HEK293 (cell line): Measurements from ENCODE around the gene UBE2M.

Experiments used
- CTCF ChIA-PET: fragments of 350-600 bp; formaldehyde crosslinking; extraction: SDS; loops from one replicate; lab custom pipeline; 2021; ENCODE audit warnings: antibody characterized with exemption; lab: Yijun Ruan, JAX
- POLR2A ChIA-PET: fragments of 300-600 bp; formaldehyde crosslinking; extraction: SDS; loops from one replicate; lab custom pipeline; 2020; ENCODE audit warnings: antibody characterized with exemption, inconsistent platforms; lab: Yijun Ruan, JAX
- H3K27ac ChIP-seq: fragments of 200-500 bp; sonication (Bioruptor generic); 2 replicates; pipeline ENCODE4 v1.5.1; 2014; ENCODE audit warnings: low read depth, low read length, control low read depth, inconsistent platforms; ENCODE audit errors: extremely low read depth
- H3K36me3 ChIP-seq, 2 experiments: fragments of 200-500 bp in 1 of 2; sonication (Bioruptor generic) in 1 of 2; 1 replicate in 1 of 2; 2 replicates in 1 of 2; pipeline ENCODE4 v1.5.1; 2014 to 2017; ENCODE audit warnings: inconsistent platforms in 2 of 2, low read length in 2 of 2; ENCODE audit not compliant: control insufficient read depth in 2 of 2, insufficient read depth in 1 of 2
- H3K4me1 ChIP-seq: fragments of 200-500 bp; sonication (Bioruptor generic); 2 replicates; pipeline ENCODE4 v1.5.1; 2014; ENCODE audit warnings: mild to moderate bottlenecking, low read length, inconsistent platforms; ENCODE audit not compliant: control insufficient read depth, insufficient read depth
- H3K4me3 ChIP-seq: 2 replicates; pipeline ENCODE4 v1.5.1; 2011; ENCODE audit warnings: low read depth, mild to moderate bottlenecking, control low read depth, low read length, moderate library complexity
- H3K9me3 ChIP-seq: fragments of 200-500 bp; sonication (Bioruptor generic); 2 replicates; pipeline ENCODE4 v1.5.1; 2014; ENCODE audit warnings: low read depth, low read length, inconsistent platforms; ENCODE audit not compliant: control insufficient read depth, insufficient read depth
- BCL11A ChIP-seq: fragments of 450-650 bp; formaldehyde crosslinking; IDR thresholded peaks from 2 replicates; pipeline ENCODE4 v1.5.1; 2016; ENCODE audit warnings: low read depth, missing biosample characterization, missing genetic modification characterization
- KLF1 ChIP-seq: fragments of 450-650 bp; formaldehyde crosslinking; IDR thresholded peaks from 2 replicates; pipeline ENCODE4 v1.5.1; 2016; ENCODE audit warnings: missing biosample characterization, missing genetic modification characterization
- SETDB1 ChIP-seq: IDR thresholded peaks from one replicate; pipeline ENCODE4 v1.6.1; 2017; ENCODE audit warnings: mild to moderate bottlenecking, low read length, moderate library complexity, mixed read lengths; ENCODE audit not compliant: insufficient read length
- ZBTB49 ChIP-seq: fragments of 450-650 bp; formaldehyde crosslinking; IDR thresholded peaks from 2 replicates; pipeline ENCODE4 v1.5.1; 2016; ENCODE audit warnings: missing biosample characterization, missing genetic modification characterization, low read depth
- ZBTB7A ChIP-seq: fragments of 450-650 bp; formaldehyde crosslinking; IDR thresholded peaks from 2 replicates; pipeline ENCODE4 v1.5.1; 2016; ENCODE audit warnings: low read depth, missing biosample characterization, missing genetic modification characterization
- ZNF174 ChIP-seq: fragments of 450-650 bp; formaldehyde crosslinking; IDR thresholded peaks from 2 replicates; pipeline ENCODE4 v1.5.0; 2017; ENCODE audit warnings: missing biosample characterization, mild to moderate bottlenecking, missing genetic modification characterization
- ZNF184 ChIP-seq: fragments of 450-650 bp; IDR thresholded peaks from 2 replicates; pipeline ENCODE4 v1.5.1; 2018; ENCODE audit warnings: missing biosample characterization, mild to moderate bottlenecking, missing genetic modification characterization
- ZNF19 ChIP-seq: fragments of 450-650 bp; formaldehyde crosslinking; IDR thresholded peaks from 2 replicates; pipeline ENCODE4; 2016; ENCODE audit warnings: missing biosample characterization, missing genetic modification characterization, low read depth
- ZNF221 ChIP-seq: fragments of 450-650 bp; formaldehyde crosslinking; IDR thresholded peaks from 2 replicates; pipeline ENCODE4 v1.5.1; 2017; ENCODE audit warnings: missing biosample characterization, missing genetic modification characterization, borderline replicate concordance
- ZNF223 ChIP-seq: fragments of 450-650 bp; formaldehyde crosslinking; IDR thresholded peaks from 2 replicates; pipeline ENCODE4 v1.5.1; 2016; ENCODE audit warnings: missing biosample characterization, missing genetic modification characterization
- ZNF341 ChIP-seq: fragments of 450-650 bp; formaldehyde crosslinking; IDR thresholded peaks from 2 replicates; pipeline ENCODE4; 2016; ENCODE audit warnings: low read depth, missing biosample characterization, missing genetic modification characterization
- ZNF394 ChIP-seq: fragments of 450-650 bp; formaldehyde crosslinking; IDR thresholded peaks from 2 replicates; pipeline ENCODE4 v1.5.1; 2016; ENCODE audit warnings: missing biosample characterization, missing genetic modification characterization, mild to moderate bottlenecking, moderate library complexity, borderline replicate concordance
- ZNF626 ChIP-seq: fragments of 450-650 bp; sonication (Bioruptor Pico); formaldehyde crosslinking; IDR thresholded peaks from 2 replicates; pipeline ENCODE4 v1.5.1; 2018; ENCODE audit warnings: missing biosample characterization, missing genetic modification characterization, inconsistent platforms
- ZNF658 ChIP-seq: fragments of 450-650 bp; formaldehyde crosslinking; IDR thresholded peaks from 2 replicates; pipeline ENCODE4; 2016; ENCODE audit warnings: missing biosample characterization, missing genetic modification characterization
- ZNF664 ChIP-seq: fragments of 450-650 bp; formaldehyde crosslinking; IDR thresholded peaks from 2 replicates; pipeline ENCODE4 v1.5.1; 2016; ENCODE audit warnings: missing biosample characterization, missing genetic modification characterization
- ZNF76 ChIP-seq: fragments of 450-650 bp; formaldehyde crosslinking; IDR thresholded peaks from 2 replicates; pipeline ENCODE4; 2016; ENCODE audit warnings: low read depth, missing biosample characterization, missing genetic modification characterization, borderline replicate concordance
- ZNF776 ChIP-seq: fragments of 450-650 bp; formaldehyde crosslinking; IDR thresholded peaks from 2 replicates; pipeline ENCODE4 v1.5.0; 2017; ENCODE audit warnings: missing biosample characterization, missing genetic modification characterization, borderline replicate concordance
- ZNF777 ChIP-seq: fragments of 450-650 bp; formaldehyde crosslinking; IDR thresholded peaks from 2 replicates; pipeline ENCODE4 v1.5.1; 2017; ENCODE audit warnings: missing biosample characterization, missing genetic modification characterization, borderline replicate concordance
- ZNF837 ChIP-seq: fragments of 450-650 bp; formaldehyde crosslinking; IDR thresholded peaks from 2 replicates; pipeline ENCODE4 v1.5.1; 2016; ENCODE audit warnings: missing biosample characterization, missing genetic modification characterization
- TF ChIP-seq, protein P1 (sequence below): fragments of 450-650 bp; formaldehyde crosslinking; IDR thresholded peaks from 2 replicates; pipeline ENCODE4 v1.5.1; 2016; ENCODE audit warnings: missing biosample characterization, missing genetic modification characterization

Gene UBE2M

GRCh38 chr19:58529405-58529804 lies 29.0 kb downstream of the UBE2M start:
- H3K9me3 ChIP-seq, result no peaks in the 10 kb centered on the region
- POLR2A ChIA-PET, result no interaction called here
- TF ChIP-seq ZBTB7A (tag by site-specific recombination), result no peak
- TF ChIP-seq, all 188 proteins: peak for 0
- Histone ChIP-seq H3K4me3 (no peak overlapping the region), H3K4me1 (no peaks in the 10 kb centered on the region), H3K36me3 (no peaks in the 10 kb centered on the region), H3K27ac (no peak overlapping the region)
- CTCF ChIA-PET, result interaction anchor here (0.6 kb wide), 1 partner anchor 11 kb away, joined by 3 read pairs; no protein-coding TSS in a partner anchor

DNA sequence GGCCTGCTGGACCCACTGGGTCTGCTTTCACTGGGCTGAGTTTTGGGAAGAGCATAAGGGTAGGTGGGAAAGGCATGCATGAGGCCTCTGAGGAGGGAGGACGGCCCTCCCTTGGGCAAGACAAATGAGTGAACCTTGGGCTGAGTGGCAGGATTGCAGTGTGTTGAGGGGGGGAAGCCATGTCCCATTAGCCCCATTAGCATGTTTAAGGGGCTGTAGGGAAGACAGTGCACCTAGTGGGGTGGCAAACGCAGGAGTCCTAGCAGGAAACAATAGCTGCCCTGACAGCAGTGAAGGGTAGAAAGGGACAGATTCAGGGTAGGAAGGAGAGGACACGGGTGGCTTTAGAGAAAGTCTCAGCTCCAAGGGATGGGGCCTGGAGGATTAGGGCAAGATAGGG lies 35.7 kb downstream of the UBE2M start:
- Histone ChIP-seq H3K4me1 (peaks cover 10% of the 10 kb centered on the region), H3K36me3 (no peaks in the 10 kb centered on the region), H3K27ac (no peak overlapping the region), H3K4me3 (no peak overlapping the region), H3K9me3 (no peaks in the 10 kb centered on the region)
- TF ChIP-seq SETDB1 (no peak), ZNF184 (tag by site-specific recombination) (no peak), ZNF221 (no peak), ZBTB49 (no peak), ZNF341 (tag by site-specific recombination) (no peak), ZNF626 (tag by site-specific recombination) (no peak)
- ChIA-PET CTCF (interaction anchor here (0.6 to 0.7 kb wide), 2 partner anchors 25 to 780 kb away, joined by 3 to 5 read pairs; no protein-coding TSS in a partner anchor), POLR2A (interaction anchor here (4.6 kb wide), 1 partner anchor 21 kb away, joined by 107 read pairs; the partner anchor contains the start of gene TRIM28)

- Histone ChIP-seq H3K27ac (no peak overlapping the region), H3K9me3 (no peaks in the 10 kb centered on the region), H3K36me3 (peaks cover 0 to 8% of the 10 kb centered on the region in 2 experiments; a peak in 1 of 3 replicates), H3K4me3 (no peak overlapping the region), H3K4me1 (peaks cover 10% of the 10 kb centered on the region)
- ChIA-PET CTCF (interaction anchor here (0.6 to 3.4 kb wide), 6 partner anchors 22 to 293 kb away, joined by 3 to 25 read pairs (median 12); partner anchors contain the start of genes CHMP2A, TRIM28 and ZNF544), POLR2A (interaction anchor here (0.6 to 4.6 kb wide), 7 partner anchors 22 to 127 kb away, joined by 3 to 107 read pairs (median 3); partner anchors contain the start of genes CHMP2A and TRIM28)
- TF ChIP-seq ZNF776 (tag by site-specific recombination) (no peak), KLF1 (tag by site-specific recombination) (no peak), ZNF837 (tag by site-specific recombination) (no peak), ZNF658 (tag by site-specific recombination) (no peak), ZNF76 (tag by site-specific recombination) (no peak), ZNF19 (no peak), ZNF223 (tag by site-specific recombination) (no peak), ZNF394 (no peak), ZNF664 (tag by site-specific recombination) (no peak), ZNF174 (tag by site-specific recombination) (no peak), ZNF777 (tag by site-specific recombination) (no peak), BCL11A (tag by site-specific recombination) (no peak)
- TF ChIP-seq, protein P1, sequence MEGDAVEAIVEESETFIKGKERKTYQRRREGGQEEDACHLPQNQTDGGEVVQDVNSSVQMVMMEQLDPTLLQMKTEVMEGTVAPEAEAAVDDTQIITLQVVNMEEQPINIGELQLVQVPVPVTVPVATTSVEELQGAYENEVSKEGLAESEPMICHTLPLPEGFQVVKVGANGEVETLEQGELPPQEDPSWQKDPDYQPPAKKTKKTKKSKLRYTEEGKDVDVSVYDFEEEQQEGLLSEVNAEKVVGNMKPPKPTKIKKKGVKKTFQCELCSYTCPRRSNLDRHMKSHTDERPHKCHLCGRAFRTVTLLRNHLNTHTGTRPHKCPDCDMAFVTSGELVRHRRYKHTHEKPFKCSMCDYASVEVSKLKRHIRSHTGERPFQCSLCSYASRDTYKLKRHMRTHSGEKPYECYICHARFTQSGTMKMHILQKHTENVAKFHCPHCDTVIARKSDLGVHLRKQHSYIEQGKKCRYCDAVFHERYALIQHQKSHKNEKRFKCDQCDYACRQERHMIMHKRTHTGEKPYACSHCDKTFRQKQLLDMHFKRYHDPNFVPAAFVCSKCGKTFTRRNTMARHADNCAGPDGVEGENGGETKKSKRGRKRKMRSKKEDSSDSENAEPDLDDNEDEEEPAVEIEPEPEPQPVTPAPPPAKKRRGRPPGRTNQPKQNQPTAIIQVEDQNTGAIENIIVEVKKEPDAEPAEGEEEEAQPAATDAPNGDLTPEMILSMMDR (tag by site-specific recombination), result no peak
Measured at GRCh38 chr19:58521651-58522050, 36.8 kb downstream of the UBE2M start.
